Measurements from ENCODE around the gene DBET. TPM values are rescaled to one million over a fixed set of nuclear protein-coding genes. Genes with fewer than 3 reads are reported as not detected.
"Not testable (repeated sequence)": the region's sequence is repeated elsewhere in the genome, so short reads cannot be mapped to it uniquely, and the experiment has no call there.

The DBET gene
- polyA plus RNA-seq, 4 donors, result not detected

- DNase-seq (ENCODE audit: low read depth in 4 of 4, low spot score in 3 of 4), result not testable (repeated sequence)
Measured at GRCh38 chr4:190047627-190048026, 16.7 kb upstream of the DBET start.

DNA sequence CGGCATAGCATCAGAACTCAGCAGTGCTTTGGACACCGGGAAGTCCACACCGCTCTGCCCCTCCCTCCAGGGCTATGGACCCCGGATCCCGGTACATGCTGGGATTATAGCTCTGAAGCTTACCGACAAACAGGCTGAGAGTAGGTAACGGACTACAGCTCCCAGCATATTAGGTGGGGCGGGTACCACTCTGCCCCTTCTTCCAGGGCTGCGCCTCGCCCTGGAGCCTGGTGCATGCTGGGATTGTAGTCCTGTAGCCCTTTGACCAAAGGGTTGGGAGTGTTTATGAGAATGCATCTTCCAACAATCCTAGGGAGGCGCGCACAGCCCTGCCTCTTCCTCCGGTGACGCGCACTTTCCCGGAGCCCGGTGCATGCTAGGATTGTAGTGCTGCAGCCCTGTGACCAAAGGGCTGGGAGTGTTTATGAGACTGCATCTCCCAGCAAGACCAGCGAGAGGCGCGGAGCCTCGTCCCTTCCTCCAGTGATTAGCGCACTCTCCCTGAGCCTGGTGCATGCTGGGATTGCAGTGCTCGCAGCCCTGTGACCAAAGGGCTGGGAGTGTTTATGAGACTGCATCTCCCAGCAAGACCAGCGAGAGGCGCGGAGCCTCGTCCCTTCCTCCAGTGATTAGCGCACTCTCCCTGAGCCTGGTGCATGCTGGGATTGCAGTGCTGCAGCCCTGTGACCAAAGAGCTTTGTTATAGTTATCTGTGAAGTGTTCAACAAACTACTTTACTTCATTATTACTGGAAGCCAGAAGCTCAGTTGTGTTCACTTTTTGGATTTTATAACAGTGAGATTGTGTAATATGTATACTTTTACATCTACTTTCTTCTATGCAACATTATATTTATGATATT, 14.7 kb upstream of the DBET start:
- not testable (repeated sequence) for DNase-seq (ENCODE audit: low read depth in 4 of 4, low spot score in 3 of 4)

- DNase-seq (ENCODE audit: low read depth in 4 of 4, low spot score in 3 of 4), result not testable (repeated sequence)
Measured at GRCh38 chr4:190058997-190059396, 5.3 kb upstream of the DBET start.

DNA sequence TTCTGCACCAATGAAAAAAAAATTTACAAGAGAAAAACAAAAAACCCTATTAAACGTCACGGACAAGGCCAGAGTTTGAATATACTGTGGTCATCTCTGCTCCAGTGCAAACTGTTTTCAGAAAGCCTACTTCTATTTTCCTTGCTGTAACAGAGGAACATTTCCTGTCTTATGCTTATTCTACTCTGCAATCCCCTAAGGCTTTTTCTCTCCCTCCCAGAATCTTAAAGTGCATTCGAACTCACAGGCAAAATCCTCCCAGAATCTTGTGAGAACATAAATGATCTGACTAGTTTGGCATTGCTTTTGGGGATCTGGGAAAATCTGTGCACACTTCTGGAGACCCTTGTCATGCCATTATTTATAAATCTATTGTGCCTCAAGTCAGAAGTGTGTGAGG, 503 bp downstream of the DBET start:
- not testable (repeated sequence) for DNase-seq (ENCODE audit: low read depth in 4 of 4, low spot score in 3 of 4)

- not testable (repeated sequence) for DNase-seq (ENCODE audit: low read depth in 4 of 4, low spot score in 3 of 4)
Measured at GRCh38 chr4:190068351-190068750, 4.0 kb downstream of the DBET start.

DNA sequence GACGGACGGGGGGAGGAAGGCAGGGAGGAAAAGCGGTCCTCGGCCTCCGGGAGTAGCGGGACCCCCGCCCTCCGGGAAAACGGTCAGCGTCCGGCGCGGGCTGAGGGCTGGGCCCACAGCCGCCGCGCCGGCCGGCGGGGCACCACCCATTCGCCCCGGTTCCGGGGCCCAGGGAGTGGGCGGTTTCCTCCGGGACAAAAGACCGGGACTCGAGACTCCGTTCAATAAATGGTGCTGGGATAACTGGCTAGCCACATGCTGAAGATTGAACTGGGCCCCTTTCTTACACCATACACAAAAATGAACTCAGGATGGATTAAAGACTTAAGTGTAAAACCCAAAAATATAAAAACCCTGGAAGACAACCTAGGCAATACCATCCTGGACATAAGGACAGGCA, 28.8 kb downstream of the DBET start:
- DNase-seq (ENCODE audit: low read depth in 4 of 4, low spot score in 3 of 4), result not testable (repeated sequence)

DNA sequence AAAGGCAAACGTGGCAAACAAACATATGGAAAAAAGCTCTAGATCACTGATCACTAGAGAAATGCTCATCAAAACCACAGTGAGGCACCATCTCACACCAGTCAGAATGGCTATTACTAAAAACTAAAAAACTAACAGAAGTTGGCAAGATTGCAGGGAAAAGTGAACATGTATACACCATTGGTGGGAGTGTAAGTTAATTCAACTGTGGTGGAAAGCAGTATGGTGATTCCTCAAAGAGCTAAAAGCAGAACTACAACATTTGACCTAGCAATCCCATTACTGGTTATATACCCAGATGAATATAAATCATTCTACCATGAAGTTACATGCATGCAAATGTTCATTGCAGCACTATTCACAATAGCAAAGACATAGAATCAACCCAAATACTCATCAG, 29.7 kb downstream of the DBET start:
- not testable (repeated sequence) for DNase-seq (ENCODE audit: low read depth in 4 of 4, low spot score in 3 of 4)

DNA sequence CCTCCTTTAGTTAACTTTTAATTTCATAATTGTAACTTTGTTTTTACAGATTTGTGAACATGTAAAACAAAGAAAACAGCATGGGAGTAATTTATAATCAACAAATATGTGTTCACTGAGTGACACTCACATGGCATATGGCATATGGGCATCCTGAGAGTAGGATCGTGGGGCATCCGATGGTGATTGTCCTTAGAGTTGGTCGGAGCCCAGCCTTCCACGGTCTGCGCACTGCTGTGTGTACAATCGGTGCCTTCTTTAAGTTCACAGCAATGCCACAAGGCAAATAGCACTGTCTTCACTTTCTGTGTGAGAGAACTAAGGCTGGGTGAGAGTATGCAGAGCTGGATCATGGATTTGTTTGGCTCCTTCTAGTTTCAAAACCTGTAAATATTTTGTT, 31.0 kb downstream of the DBET start:
- DNase-seq (ENCODE audit: low read depth in 4 of 4, low spot score in 3 of 4), result not testable (repeated sequence)

DNA sequence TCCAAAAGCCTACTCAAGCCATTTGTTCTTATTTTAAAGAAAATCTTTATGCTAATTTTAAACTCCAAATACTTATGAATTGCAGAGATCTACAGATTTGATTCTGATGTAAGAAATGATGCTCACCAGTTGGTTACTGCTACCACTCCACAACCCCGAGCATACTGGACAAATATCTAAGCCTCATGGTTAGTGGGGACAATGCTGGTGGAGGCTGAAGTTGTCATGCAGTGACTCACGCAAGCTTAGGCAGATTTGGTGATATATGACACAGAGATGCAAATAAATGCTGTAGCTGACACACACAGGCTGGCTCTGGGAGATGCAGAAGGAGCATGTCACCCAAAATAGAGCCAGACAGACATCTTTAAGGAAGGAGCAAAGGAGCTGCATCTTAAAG, 35.3 kb downstream of the DBET start:
- not testable (repeated sequence) for DNase-seq (ENCODE audit: low read depth in 4 of 4, low spot score in 3 of 4)

DNA sequence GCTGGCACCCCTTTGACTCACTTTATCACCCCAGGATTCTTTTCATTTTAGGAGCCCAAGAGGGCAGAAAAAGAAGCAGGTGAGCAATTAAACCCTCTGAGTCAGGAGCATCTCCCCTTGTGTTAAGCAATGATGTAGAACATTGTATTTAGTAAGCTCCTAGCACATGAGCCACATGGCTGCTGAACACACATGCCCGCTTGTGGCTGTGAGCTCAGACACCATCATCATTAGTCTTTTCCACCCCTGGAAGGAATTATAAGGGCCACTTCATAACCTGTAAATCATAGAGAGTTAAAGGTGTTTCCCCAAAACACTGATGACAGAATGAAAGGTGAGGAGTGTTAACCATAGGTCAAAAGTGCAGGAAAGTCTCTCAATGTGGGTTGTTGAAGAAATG, 37.2 kb downstream of the DBET start:
- not testable (repeated sequence) for DNase-seq (ENCODE audit: low read depth in 4 of 4, low spot score in 3 of 4)

DNA sequence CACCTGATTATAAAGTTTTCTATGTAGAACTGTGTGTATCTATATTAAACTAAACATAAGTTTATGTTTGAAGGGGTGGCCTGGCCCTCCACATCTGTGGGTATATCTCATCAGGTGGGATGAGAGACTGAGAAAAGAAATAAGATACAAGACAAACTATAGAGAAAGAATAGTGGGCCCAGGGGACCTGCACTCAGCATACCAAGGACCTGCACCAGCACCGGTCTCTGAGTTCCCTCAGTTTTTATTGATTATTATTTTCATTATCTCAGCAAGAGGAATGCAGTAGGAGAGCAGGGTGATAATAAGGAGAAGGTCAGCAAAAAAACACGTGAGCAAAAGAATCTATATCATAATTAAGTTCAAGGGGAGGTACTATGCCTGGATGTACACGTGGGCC, 41.9 kb downstream of the DBET start:
- DNase-seq (ENCODE audit: low read depth in 4 of 4, low spot score in 3 of 4), result not testable (repeated sequence)

DNA sequence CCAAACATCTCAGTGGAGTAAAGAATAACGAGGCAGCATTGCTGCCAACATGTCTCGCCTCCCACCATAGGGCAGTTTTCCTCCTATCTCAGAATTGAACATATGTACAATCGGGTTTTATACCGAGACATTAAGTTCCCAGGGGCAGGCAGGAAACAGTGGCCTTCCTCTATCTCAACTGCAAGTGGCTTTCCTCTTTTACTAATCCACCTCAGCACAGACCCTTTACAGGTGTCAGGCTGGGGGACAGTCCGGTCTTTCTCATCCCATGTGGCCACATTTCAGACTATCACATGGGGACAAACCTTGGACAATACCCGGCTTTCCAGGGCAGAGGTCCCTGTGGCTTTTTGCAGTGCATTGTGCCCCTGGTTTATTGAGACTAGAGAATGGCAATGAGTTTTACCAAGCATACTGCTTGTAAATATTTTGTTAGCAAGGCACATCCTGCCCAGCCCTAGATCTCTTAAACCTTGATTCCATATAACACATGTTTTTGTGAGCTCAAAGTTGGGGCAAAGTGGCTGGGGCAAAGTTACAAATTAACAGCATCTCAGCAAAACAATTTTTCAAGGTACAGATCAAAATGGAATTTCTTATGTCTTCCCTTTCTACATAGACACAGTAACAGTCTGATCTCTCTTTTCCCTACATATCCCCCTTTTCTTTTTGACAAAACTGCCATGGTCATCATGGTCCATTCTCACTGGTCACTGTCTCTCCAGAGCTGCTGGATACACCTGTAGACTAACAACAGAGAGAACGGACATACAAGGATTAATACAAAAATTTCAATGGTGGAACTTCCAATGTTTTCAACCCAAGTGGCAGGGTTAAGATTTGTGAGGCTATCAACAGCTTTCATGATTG, 42.5 kb downstream of the DBET start:
- not testable (repeated sequence) for DNase-seq (ENCODE audit: low read depth in 4 of 4, low spot score in 3 of 4)

DNA sequence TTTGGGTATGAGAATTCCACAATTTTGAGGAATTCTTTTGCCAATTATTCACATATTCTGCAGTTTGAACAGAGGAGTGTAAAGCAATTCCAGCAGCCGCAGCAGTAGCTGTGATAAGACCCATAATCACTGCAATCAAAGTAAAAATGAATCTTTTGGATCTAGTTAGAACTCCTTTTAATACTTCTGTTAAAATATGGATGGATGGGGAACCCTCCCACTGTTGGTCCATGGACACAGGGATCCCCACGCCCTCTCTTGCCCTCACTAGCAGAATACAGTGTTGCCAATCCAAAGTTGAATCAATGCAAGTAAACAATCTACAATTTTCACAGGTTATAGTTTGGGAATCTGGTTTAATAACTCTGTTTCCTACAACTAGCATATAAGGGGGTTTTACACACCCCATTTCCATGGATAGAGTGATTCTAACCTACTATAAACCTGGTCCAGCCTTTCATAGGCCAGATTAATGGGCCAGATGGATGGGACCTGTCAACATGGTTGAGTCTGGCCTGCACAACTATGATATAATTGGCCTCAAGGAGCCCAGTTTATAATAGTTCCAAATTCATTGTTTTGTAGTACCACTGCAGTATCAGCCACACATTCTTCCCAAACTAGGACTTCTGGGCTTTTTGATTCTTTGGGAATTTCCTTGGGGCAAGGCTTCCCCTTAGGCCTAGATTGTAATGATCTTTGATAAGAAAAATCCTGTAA, 43.6 kb downstream of the DBET start:
- not testable (repeated sequence) for DNase-seq (ENCODE audit: low read depth in 4 of 4, low spot score in 3 of 4)

DNA sequence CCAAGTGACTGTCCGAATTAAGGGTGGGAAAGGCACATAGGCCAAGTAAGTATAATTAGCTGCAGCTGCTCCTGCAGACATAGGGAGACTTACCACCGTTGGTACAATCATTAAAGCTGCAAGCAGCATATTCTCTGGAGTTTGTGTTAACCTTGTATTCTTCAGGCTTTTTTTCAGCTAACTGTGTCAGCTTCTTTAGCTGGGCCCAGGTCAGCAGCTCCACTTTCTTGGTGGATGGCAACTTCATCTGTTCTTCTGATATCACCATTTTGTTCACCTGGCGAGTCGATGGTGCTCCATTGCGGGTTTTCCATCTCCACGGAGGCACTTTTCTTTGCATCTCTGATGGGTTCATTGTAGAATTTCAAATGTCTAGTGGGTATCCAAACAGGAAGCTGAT, 44.5 kb downstream of the DBET start:
- DNase-seq (ENCODE audit: low read depth in 4 of 4, low spot score in 3 of 4), result not testable (repeated sequence)

- DNase-seq (ENCODE audit: low read depth in 4 of 4, low spot score in 3 of 4), result not testable (repeated sequence)
Measured at GRCh38 chr4:190109390-190110011, 45.2 kb downstream of the DBET start.

GRCh38 chr4:190110033-190110432, 45.7 kb downstream of the DBET start:
- DNase-seq (ENCODE audit: low read depth in 4 of 4, low spot score in 3 of 4), result not testable (repeated sequence)

DNA sequence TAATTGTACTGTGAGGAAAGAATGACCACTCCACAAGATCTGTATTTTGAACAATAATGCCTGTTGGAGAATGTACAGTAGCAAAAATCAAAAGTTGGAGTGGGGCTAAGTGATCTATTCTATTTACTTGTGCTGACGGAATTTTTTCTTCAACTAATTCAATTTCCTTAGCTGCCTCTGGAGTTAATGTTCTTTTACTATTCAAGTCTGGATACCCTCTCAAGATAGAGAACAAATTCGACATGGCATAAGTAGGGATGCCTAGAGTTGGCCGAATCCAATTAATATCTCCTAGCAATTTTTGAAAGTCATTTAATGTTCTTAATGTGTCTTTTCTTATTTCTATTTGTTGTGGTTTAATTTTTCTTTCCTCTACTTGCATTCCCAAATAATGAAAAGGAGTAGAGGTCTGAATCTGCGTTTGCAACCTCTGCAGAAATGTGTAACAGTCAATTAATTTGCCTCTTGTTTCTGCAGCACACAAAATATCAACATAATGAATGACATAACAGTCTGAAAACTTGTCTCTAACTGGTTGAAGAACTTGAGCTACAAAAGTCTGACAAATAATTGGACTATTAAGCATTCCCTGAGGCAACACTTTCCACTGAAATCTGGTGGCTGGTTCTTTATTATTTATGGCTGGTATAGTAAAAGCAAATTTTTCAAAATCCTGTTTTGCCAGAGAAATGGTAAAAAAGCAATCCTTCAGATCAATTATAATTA, 46.4 kb downstream of the DBET start:
- not testable (repeated sequence) for DNase-seq (ENCODE audit: low read depth in 4 of 4, low spot score in 3 of 4)

- DNase-seq (ENCODE audit: low read depth in 4 of 4, low spot score in 3 of 4), result not testable (repeated sequence)
Measured at GRCh38 chr4:190112879-190113278, 48.6 kb downstream of the DBET start.

- not testable (repeated sequence) for DNase-seq (ENCODE audit: low read depth in 4 of 4, low spot score in 3 of 4)
Measured at GRCh38 chr4:190114991-190115390, 50.7 kb downstream of the DBET start.
